GM18907 (cell line): ENCODE measurements around the gene SUSD1.
"Not testable (repeated sequence)": the region's sequence is repeated elsewhere in the genome, so short reads cannot be mapped to it uniquely, and the experiment has no call there.

Source experiments
- ATAC-seq: cut with Tn5 transposase; IDR thresholded peaks from one replicate; pipeline ENCODE4 v1.9.1; 2021; ENCODE audit warnings: mild to moderate bottlenecking, moderate library complexity; ENCODE audit not compliant: unreplicated experiment

Gene SUSD1

DNA sequence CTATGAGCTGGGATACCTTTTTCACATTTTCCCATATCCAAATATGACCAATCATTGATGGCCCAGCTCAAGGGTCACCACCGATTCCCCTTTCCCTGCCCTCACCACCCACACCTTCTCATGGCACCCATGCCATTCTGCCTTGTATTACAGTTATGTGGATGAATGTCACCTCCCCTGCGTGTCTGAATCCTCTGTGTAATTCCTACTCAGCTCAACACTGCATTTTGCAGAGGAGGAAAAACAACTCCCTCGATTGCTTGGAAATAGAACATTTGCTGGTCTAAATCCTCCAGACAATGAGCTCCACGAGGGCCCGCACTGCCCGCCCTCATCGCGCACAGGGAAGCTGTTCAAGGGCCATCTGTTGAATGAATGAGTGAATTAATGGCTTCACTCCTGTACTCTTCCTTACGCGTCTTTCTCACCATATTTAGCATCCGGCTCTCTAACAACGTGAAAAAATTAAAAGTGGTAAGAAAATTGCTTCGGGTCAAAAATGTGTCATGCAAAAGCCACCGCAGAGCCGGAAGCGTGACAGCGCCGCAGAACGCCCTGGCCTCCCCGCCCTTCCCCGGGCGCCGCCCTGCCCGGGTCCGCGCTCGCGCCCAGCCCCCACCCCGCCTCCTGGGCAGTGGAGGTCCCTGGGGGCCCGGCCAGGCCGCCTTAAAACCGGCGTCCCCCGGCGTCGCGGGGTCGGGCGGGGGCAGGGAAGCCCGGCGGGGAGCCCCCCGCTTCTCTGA lies 704 bp downstream of the SUSD1 start:
- peak; percentile 92 for ATAC-seq

DNA sequence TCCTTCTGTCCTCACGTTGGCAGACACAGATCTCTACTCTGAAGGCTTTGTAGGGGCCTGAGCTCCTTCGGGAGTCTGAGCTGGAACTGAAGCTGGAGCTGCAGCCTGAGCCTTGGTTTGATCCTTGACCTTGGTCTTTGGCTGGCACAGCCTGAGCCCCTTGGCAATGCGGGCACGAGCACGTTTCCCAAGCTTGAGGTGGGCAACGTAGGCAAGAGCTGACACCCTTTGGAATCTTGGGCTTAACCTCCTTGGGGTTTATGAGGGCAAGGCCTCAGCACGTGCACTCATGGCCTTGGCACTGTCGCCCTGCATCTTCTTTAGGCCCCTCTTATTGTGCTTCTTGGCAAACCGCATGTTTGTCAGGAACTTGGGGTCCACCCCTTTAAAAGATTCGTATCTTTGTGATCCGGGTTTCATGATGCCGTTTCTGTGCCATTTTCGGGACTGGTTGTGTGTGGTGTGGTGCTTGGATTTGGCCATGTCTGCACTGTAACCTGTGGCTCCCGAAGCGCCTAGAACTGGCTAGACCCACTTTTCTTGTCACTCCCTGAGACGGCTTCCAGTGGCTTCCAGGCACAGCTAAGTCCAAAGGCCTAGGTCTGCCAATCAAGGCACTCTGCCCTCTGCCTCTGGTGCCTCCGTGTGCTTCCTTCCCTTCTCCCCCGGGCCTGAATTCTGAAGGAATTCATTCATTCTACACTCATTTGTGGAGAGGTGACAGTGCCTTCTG lies 1.4 kb downstream of the SUSD1 start:
- no peak for ATAC-seq

DNA sequence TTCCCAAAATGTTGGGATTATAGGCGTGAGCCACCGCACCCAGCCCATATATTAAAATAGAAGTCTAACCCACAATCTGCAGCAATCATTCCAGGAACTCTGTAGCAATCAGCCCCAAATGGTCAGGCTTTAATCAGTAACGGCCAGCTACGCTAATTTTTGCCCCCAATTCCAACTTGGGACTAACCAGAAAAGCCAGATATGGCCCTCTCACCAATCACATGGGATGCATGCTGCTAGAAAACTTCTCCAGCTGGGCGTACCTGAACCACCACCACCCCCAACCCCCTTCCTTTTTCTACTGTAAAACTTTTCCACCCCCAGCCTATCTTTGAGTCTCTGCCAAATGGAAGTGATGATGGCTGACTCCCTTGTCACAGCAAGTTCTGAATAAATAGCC lies 4.1 kb downstream of the SUSD1 start:
- no peak for ATAC-seq

DNA sequence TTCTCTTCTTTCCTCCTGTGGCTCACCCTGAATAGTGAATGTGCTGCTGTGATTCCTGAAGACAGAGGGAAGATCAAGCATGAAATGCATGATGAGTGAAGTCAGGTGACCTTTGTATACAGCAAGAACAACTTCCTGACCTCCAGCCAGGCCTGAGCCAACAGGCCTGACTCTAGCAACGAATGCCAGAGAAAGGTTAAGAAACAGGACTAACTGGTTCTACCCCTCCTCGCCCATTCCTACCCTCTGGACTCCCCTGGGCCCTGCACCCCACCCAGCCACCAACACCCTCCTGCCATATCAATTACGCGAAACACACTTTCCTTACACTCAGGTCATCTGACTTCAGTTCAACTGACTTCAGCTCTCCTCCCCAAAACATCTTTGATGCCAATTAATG lies 4.9 kb downstream of the SUSD1 start:
- no peak for ATAC-seq

DNA sequence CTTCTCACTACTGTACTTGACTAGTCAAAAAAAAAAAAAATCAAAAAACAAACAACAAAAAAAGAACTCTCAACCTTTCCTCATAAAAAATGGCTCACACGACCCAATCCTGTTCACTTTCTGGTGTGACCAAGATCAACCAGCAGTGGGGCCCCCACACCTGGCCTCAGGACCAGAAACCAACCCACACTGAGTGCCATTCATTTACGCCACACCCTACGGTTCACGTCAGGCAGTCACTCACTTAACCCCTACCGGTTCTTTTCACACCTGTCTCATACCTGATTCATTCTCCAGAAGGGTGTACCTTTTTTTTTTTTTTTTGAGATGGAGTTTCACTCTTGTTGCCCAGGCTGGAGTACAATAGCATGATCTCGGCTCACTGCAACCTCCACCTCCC lies 5.7 kb downstream of the SUSD1 start:
- no peak for ATAC-seq

DNA sequence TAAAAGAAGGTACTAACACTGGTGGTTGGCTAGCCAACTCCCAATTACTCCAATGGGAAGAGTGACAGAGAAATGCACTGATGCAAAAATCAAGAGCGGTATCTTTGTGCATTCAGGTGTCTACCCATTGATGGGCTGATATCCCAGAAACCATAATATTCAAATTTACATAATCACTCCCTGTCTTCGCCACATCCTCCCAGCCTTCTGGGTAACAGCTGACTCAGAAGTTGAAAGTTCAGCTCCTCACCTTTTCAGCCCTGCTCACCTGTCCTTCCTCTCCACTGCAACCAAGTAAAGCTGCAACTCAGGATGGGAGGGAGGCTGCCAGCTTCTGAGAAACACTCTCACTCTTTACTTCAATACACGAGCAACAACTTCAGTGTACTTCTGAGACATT lies 6.9 kb downstream of the SUSD1 start:
- ATAC-seq = no peak

DNA sequence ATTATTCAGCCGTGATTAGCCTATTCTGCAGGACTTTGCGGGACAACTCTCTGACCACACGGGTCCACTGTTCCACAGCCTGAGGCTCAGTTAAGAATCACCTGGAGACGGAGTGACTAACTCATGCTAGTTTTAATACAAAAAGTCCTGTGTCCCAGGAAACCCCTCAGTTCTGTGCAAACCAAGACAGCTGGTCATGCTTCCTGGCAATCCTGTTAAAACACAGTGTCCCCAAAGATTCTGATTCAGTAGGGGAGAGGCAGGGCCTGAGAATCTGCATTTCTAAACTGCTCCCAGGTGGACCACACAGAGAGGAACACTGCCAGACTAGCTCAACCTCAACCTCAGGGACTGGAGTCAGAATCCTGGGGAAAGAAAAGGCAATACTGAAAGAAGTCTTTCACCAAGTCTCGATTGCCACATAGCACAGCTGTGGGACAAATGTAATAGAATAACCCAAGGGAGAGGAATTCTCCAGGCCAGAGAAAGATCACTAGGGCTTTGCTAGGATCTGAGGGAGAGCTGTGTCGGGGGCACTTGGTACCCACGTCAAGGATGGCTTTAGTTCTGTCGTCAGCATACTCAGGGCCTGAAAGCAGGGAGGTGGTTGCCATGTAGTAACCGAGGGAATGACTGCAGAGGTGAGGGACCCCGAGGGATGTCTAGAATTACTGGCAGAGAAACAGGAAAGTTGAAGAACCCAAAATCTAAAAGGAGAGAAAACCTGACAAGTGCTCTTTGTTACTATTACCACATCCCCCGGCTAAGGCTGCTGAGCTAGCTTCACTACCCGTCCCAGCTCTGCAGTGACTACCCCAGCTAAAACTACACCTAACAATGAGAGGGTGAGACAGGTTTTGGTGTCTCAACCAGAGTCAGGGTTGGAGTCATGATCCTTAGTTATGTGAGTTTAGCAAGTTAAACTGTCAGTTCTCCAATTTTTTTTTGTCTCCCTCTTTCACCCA lies 8.6 kb downstream of the SUSD1 start:
- ATAC-seq = no peak

DNA sequence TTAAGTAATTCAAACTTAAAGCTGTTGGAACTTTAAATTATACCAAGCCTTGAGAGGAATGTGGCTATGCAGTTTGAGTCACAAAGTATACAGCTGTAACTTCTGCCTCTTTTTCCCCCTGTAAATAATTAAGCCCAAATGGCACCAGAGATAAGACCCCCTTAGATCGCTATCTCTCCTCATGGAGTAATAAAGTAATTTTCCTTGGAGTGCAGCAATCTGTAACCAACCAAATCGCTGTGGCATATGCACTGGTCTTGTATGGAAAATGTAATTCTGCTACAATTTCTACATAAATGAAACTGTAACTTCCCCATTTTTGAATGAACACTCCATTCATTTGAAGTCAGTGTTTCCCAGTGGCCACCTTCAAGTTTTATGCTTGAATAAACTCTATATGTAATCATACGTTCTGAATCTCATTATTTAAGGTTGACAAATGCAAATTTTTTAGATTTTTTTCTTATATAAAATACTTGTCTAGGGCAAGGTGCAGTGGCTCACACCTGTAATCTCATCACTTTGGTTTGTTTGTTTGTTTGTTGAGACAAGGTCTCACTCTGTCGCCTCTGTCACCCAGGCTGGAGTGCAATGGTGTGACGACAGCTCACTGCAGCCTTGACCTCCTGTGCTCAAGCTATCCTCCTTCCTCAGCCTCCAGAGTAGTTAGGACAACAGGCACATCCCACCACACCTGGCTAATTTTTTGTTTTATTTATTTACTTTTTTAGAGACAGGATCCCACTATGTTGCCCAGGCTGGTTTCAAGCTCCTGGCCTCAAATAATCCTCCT lies 12.3 kb downstream of the SUSD1 start:
- no peak for ATAC-seq

DNA sequence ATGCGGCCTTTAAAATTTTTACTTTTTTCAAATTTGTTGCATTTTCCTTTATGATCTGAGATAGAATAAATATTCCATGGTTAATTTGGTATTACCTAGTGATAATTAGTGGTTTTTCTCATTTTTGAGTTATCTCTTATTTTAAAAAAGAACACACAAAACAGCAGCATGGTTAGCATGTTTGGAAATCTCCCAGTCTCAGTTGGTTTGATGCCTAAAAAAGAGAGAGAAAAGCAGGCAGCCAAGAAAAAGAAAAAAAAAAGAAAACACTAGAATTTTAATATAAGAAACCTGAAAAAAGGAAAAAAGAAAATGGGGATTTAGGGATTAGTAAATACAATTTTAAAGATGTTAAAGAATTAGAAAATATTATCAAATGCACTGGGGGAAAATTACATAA lies 15.3 kb downstream of the SUSD1 start:
- no peak for ATAC-seq

DNA sequence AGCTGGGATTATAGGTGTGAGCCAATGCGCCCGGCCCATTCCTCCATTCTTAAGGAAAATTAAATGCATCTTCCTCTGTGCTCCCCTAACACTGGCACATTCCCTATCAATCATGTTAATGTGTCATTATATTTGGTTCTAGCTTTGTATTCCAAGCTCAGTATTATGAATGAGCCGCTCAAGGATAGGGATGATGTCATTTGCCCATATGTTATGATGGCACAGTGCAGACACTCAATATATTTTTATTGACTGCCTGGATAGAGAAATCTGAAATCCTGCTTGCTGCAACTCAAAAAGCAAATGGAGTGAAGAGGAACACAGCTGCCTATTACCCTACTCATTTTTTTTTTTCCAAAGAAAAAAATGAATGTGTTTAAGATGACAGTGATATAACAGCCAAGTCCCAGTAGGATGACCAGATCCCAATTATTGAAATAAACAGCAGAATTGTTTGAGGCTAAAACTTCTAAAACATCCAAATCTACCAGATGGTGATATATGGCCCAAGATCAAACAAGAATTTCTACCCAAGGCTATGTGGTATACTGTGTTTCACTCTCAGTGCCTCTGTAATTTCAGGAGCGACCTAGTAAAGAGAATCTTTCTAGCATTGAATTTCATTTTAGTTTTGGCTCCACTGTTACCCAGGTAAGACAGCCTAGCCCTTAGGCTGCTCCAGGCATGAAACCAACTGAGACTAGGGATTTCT lies 16.3 kb downstream of the SUSD1 start:
- ATAC-seq = no peak

DNA sequence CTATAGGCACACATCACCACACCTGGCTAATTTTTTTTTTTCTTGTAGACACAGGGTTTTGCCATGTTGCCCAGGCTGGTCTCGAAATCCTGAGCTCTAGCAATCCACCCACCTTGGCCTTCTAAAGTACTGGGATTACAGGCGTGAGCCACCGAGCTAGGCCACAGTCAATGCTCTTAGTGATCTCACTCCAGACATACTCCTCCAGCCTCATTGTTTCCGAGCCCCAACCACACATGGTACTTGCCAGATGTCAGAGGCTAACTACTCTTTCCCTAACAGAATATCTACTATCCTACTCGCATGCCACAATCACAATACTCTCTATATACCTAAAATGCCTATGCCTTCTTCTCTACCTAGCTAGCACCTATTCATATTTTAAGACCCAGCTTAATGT lies 17.1 kb downstream of the SUSD1 start:
- no peak for ATAC-seq

DNA sequence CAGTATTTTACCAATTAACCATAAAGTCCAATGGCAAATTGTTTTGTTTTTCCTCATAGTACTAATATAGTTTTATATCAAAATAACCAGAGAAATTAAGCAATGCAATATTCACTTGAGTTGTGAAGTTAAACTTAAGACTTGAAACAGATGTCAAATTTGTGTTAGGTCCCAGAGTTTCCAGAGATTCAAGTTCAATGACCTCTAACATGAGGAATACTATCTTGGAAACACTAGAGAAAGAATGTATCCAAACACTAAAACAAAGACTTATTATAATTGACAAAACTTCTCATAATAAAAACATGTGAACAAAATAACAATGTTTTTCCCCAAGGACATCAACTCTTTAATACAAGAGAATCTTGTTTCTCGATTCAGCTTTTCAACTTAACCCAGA lies 18.0 kb downstream of the SUSD1 start:
- no peak for ATAC-seq

DNA sequence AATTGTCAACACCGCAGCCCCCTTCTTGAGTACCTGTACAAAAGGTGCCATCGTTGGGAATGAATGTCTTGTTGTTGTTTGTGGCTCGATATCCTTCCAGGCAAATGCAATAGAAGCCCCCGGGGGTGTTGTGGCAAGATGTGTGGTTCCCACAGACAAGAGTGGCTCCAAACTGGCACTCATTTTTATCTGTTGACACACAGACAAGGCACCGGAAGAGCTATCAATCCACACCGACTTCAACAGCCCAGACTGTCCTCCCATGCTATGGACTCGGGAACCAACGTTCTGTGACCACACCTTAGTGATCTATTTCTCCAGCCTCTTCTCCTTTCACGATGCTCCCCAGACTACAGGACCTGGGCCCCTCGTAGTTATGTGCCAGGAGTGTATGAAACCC lies 25.9 kb downstream of the SUSD1 start:
- no peak for ATAC-seq

DNA sequence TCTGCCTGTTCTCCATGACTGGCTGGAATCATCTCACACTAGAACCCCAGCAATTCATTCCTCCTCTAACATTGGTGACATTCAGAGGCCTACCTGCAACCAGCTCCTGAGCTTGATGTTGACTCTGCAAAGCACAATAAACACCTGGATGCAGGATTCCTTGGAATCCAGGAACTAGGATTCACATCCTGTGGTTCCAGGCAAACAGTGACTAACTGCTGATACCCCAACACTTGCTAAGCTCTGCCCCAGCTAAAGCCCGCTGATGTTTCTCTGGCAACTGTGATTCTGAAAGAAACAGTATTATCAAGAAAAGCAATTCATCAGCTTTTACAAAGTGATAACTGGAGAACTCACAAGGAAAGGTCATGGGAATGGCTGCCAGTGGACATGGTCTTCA lies 29.2 kb downstream of the SUSD1 start:
- no peak for ATAC-seq

DNA sequence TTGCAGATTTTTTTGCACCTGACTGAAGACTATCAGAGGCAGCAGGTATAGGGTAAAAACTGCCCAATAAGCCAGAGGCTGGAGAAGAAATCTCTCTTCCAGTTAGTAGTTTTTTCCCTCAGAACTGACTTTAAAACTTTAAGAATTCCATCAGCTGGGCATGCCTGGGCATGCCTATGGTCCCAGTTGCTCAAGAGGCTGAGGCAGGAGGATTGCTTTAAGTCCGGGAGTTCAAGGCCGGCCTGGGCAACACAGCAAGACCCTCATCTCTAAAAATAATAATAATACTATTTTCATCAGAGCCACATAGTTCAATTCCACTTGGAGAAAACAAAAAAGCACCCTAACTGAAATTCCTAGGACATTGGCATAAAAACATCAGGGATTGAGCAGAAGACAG lies 30.3 kb downstream of the SUSD1 start:
- ATAC-seq = no peak

DNA sequence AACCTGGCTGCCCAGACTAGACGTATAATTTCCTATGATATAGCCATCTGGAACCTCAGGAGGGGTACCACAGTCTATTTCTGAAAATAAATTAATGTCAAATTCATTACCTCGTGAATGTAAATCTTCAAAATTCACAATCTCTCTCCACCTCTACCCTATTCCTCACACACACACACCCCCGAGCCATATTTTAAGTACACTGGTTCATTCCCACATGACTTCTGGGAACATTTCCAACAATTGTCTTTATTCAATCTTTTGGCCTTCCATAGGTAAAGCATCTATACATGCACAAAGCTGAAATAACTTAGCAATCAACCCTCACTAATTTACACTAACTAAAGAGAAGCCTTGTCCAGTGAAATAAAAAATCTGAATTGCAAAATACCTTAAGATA lies 32.7 kb downstream of the SUSD1 start:
- no peak for ATAC-seq

DNA sequence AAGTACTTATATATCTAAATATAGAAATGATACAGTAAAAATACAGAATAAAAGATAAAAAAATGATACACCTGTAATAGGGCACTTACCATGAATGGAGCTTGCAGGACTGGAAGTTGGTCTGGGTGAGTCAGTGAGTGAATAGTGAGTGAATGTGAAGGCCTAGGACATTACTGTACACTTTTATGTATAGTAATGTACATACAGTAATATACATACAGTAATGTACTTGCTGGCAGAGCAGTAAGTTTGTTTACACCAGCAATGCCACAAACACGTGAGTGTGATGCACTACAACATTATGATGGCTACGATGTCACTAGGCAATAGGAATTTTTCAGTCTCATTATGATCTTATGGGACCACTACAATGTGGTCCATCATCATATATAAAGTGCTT lies 34.2 kb downstream of the SUSD1 start:
- peak; percentile 21 for ATAC-seq

DNA sequence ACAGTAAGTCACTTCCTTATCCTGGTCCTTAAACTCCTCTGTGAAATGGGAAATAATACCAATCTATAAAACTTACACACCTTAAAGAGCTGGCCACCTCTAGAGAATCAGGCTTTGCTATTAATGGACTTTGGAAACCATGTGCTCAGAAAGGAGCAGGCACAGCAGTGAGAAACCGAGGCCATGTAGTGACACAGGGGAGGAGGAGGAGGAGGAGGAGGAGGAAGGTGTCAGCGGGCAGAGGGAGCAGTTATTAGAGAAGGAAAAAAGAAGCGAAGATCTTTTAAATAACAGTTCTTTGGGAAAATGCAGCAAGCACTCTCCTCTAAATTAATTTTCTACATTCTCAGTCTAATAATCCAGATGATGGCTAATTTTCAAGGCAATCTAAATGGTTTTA lies 38.0 kb downstream of the SUSD1 start:
- no peak for ATAC-seq

DNA sequence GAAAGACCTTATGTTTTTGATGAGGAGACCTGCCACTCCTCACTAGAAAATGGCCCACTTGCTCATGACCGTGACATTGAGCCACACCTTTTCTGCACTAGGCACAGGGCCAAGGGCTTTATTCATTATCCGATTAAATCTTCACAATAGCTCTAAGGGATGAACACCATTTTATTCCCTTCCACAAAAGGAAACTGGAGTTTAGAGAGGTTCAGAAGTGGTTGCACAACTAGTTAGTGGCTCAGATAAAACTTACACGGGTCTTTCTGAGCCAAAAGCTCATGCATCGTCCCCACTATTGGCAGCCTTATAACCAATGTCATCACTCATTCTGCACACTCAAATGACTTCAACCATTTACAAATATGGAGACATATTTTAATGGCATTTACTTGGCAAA lies 39.4 kb downstream of the SUSD1 start:
- no peak for ATAC-seq

DNA sequence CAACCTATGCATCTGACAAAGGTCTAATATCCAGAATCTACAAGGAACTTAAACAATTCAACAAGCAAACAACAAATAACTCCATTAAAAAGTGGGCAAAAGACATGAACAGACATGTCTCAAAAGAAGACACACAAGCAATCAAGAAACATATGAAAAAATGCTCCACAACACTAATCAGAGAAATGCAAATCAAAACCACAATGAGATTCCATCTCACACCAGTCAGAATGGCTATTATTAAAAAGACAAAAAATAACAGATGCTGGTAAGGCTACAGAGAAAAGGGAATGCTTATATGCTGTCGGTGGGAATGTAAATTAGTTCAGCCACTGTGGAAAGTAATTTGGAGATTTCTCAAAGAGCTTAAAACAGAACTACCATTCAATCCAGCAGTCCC lies 41.3 kb downstream of the SUSD1 start:
- not testable (repeated sequence) for ATAC-seq
